NCI-H510A (cell line): ENCODE data around the gene BMPR1B.
"Not testable (repeated sequence)": the region's sequence is repeated elsewhere in the genome, so short reads cannot be mapped to it uniquely, and the experiment has no call there.

Experiments used
- DNase-seq: peaks from one replicate; lab custom pipeline; 2025; lab: John Stamatoyannopoulos, UW

BMPR1B gene

DNA sequence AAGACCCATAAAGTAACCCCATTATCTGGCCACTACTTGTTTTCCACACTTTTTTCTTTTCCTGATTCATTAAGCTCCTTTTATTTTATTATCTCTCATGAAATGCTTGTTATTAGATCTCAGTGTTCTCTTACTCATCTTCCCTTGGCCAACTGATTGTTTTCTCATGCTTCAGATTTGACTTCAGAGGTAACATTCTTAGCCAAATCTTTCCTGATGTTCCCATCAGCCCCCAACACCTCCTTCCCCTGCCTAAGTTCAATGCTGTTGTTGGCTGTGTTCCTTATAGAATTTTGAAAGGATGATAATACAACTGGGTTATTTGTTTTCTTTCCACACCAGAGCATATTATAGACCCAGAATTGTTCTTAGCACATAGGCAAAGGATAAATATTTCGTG is 75.6 kb downstream of the BMPR1B start:
- DNase-seq: no peak

DNA sequence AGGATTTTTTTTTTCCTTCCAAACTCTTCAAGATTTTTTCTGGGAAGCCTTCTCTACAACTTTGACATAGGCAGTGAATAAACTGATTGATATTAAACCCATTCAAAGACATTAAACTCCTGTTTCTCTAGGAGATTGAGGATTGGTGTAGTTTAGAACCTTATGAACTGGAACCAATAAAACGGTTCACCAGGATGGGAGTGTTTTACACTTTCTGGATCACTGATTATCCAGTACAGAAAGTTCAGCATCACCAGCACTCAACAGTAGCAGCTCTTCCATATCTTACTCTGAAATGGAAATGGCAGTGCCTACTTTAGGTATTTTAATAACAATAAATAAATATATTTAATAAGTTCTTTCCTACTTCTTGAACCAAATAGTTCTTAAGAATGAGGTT is 76.7 kb downstream of the BMPR1B start:
- no peak for DNase-seq

DNA sequence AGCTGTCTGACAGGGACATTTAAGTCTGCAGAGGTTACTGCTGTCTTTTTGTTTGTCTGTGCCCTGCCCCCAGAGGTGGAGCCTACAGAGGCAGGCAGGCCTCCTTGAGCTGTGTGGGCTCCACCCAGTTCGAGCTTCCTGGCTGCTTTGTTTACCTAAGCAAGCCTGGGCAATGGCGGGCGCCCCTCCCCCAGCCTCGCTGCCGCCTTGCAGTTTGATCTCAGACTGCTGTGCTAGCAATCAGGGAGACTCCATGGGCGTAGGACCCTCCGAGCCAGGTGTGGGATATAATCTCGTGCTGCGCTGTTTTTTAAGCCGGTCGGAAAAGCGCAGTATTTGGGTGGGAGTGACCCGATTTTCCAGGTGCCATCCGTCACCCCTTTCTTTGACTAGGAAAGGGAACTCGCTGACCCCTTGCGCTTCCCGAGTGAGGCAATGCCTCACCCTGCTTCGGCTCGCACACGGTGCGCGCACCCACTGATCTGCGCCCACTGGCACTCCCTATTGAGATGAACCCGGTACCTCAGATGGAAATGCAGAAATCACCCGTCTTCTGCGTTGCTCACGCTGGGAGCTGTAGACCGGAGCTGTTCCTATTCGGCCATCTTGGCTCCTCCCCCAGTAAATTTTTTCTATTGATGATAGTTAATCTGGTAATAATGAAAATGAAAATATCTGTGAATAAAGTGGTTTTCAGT is 83.6 kb downstream of the BMPR1B start:
- not testable (repeated sequence) for DNase-seq

DNA sequence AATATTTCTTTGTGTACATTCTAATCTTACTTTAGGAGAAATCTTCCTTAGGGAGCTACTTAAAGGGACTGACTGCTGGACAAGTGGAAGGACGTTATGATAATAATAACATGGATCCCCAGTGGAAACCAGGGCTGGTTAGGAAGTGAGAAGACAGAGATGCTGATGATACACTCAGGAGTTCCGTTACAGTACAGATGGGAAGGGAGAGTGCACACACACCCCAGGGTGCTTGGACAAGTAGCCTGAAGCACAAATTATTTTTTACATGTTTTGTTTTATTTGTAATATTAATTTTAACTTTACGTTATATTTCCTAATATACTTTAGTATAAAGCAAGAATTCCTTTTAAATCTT is 84.1 kb downstream of the BMPR1B start:
- DNase-seq: peak; percentile 2

DNA sequence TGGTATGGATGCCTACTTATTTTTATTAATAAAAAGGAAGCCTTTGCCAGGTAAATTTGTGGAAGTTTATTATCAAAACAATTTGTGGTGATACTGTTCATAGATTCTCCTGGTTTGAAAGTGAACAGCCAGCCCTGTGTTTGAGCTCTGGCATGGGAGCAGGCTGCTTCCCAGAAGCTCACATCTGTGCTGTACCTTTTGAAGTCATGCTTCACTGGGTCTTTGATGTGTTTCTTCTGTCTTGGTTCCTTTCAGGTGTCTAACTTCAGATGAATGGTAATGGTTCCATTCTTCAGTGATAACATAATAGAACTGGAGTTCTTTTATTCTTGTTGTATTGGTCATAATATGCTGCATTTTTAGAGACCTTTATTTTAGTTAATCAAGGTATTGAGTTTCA is 85.5 kb downstream of the BMPR1B start:
- no peak for DNase-seq

DNA sequence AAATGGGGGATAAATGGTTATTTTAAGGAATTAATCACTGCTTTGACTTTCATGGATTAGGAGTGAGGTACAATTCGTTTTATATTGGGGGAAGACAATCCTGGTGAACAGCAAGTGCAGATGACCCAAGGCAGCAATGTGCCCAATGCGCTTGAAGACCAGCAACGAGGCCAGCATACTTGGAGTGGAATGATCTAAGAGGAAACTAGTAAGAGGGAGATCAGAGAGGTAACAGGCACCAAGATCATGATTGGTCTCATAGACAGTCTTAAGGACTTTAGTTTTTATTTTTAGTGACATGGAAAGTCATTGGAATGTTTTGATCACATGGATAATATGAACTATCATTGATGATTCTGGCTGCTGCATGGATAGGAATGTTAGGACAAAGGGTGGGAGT is 90.6 kb downstream of the BMPR1B start:
- no peak for DNase-seq

DNA sequence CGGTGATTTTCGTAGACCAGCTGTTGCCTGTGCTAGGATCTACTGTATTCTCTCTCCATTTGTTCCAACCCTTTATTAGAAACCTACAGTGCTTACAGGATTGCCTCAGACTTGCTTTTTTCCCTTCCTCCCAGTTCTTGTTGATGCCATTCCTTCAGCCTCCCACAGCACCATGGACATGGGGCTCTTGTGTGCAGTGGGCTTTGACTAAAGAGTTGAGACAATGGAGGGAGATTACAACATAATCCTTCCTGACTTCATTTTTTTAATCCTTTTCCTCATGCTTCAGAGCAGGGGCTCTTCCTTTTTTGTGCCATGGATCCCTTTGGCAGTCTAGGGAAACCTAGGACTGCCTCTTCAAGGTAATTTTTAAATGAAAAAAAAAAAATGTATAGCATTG is 92.1 kb downstream of the BMPR1B start:
- no peak for DNase-seq

DNA sequence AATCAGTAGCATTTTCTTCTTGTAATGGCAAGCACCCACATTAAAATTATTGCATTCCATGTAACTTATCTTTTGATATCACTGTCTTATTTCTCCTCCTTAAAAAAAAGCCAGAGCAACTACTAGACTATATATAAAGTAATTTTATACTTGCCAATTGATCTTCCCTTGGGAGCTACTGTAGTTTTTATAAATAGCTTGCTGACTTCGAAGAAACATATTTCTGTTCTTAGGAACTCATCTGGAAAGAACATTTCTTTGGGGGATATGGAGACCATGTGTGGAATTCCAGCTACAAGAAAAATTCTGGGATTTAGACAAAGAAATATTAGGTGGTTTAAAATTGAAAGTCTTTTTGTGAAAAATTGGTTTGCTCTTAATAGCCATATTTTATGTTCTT is 94.9 kb downstream of the BMPR1B start:
- DNase-seq: no peak

DNA sequence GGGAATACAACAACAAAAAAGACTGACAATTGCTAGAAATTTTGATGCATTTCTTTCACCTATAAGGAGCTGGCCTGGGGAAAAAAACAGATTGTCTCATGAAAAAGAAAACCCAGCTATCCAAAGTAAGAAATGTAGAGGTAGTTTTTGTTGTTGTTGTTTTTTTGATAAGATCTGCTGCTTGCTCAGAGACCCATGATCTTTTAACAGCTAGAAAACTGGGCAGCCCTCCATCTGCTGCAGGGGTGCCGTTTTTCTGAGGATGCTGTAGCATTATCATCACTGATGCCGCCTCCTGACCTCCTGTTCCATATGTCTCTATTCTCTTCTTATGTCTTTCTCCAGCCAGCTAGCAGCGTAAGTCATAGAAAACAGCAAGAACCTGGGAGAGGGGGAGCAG is 98.3 kb downstream of the BMPR1B start:
- no peak for DNase-seq

DNA sequence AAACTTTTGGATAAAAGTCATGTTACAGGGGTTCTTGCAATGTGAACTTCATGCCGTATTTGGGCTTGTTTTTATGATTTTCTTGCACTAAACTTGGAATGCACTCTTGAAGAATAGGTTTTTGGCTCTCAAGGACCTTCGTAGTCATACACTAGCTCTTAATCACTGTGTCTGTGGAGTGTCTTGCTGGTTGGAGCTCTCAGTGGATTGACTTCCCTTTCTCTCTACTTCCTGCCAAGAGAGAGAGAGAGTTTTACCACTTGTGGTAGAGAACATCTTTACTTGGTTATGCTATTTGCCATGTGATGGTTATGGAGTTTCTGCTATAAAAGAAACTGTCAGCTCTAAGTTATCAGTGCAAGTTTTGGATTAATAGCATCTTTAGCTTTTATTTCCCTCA is 112.4 kb downstream of the BMPR1B start:
- DNase-seq: no peak

DNA sequence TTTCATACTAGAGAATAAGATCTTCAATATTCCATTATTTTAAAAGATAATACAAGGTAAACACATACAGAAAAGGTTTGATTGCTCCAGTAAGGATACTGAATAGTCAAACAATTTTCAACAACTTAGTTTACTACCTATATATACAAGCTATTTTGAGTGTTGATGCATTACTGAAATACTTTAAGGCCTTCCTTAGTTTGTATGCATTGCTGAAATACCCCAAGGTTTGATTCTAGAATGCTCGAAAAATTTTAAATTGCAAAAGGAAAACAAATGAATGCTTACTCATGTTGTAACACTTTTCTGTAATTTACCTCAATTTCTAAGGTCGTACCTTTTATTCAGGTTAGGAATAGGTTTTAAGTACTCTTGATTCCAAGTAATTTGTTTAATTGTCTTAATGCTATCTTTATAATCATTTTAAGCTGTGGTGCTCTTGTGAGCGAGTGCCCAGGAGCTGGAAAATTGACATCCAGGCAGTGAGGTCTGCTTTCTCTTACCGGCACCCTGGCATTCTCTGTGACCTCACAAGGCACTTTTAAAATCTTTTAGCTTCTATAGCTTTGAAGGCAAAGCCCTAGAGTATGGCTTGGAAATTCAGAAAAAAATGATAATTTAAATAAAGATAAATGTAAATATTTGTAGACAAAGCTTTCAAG is 114.0 kb downstream of the BMPR1B start:
- DNase-seq: no peak

DNA sequence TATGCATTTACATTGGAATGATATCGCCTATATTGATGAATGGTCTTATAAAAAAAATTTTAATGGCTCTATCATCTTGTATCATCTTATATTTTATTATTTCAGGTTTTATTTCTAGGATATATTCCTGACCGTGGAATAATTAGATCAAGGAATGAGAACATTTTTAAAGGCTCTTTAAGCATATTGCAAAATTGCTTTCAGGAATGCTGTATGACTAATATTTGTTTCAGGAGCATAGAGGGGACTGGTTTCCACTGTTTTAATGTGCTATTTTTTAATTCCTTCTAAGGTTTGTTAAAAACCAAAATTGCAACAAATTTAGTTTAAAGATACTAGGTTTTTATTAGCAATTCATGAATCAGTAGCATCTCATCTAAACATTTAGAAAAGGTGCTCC is 120.2 kb downstream of the BMPR1B start:
- no peak for DNase-seq

DNA sequence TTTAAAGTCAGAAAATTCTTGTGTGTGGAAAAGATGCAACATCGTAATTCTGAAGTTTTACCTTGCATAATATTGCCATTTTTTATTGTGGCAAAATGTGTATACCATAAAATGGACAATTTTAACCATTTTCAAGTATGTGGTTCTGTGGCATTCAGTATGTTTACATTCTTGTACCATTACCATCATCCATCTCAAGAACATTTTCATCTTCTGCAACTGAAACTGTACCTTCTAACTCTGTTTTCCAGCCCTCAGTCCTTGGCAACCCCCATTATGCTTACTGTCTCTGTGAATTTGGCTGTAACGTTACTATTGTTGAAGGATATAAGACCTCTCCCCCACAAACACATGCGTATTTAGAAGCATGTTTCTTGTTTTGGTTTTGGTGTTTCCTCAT is 123.2 kb downstream of the BMPR1B start:
- DNase-seq: no peak

DNA sequence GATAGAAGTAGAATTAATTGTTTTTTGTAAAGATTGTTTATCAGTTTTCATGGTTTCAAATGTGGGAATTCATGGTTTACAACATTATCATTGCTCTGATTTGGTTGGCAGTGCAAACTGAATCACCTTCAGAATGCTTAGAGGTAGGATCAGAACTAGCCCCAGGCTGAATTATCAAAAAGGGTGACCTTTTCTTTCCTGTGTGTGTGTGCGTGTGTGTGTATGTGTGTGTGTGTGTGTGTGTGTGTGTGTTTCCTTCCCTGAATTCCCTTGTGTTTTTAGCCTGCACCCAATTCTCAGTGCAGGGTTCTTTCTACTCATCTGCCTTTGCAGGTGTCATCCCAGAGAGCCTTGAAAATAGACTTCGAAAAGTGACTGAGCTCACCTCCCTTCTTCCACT is 125.0 kb downstream of the BMPR1B start:
- DNase-seq: no peak

DNA sequence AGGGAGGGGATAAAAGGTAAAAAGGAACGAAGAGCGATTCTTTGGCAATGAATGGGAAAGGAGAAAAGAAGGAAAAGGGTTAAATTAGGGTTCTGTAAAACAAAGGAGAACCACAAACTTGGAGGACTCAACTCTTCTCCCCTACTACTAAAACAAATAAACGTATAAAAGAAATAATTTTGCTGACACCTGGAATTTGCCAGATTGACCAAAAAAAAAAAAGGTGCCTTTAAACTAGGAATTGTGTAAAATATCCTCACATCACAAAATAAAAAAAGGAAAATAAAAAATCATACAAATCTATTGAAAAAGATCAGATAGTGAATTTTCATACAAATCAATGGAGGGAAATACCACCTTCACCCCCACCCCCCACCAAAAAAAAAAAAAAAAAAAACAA is 129.3 kb downstream of the BMPR1B start:
- DNase-seq: no peak

DNA sequence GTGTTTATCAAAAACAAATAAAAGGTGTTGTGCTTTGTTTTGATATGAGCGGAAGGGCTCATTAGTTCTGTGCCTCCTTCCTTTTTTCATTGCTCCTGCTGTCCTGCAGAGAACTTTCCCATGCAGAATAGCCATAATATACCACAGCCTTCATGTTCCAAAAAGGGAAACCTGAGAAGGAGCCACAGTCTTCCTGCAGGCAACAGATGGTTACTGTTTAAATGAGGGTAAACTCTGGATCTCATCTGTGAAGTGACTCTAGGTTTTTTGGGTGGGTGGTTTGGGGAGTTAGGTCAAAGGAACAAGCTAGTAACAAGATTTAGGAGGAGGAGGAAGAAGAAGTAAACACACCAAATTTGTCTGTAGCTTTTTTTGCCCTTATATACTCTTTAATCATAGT is 131.8 kb downstream of the BMPR1B start:
- no peak for DNase-seq

DNA sequence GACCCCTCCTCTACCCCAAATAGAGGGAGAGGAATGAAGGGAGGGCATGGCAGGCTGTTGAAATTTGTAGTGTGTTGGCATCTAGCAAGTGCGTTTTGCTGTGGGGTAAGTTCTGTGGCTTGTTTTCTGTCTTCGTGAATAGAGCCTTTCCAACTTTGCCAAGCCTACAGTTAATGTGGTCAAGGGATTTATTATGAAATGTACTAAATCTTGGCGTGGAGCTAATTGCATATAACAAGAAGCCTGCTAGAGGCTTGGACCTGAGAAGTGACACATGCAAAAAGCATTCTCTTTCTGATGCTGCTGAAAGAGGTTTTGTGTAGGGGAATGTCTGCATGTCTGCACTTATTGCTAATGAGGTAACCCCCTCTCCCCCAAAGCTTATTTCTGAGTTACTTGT is 132.2 kb downstream of the BMPR1B start:
- no peak for DNase-seq

DNA sequence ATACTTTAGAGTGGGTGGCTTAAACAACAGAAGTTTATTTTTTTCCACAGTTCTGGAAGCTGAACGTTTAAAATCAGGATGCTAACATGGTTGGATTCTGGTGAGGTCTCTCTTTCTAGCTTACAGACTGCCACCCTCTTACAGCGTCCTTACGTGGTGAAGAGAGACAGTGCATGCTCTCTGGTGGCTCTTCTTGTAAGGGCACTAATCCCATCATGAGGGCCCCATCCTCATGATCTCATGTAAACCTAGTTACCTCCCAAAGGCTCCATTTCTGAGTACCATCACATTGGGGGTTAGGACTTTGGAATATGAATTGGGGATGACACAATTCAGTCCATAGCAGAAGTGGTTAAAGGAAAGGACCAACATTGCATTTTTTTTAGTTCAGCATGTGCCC is 132.8 kb downstream of the BMPR1B start:
- DNase-seq: no peak

DNA sequence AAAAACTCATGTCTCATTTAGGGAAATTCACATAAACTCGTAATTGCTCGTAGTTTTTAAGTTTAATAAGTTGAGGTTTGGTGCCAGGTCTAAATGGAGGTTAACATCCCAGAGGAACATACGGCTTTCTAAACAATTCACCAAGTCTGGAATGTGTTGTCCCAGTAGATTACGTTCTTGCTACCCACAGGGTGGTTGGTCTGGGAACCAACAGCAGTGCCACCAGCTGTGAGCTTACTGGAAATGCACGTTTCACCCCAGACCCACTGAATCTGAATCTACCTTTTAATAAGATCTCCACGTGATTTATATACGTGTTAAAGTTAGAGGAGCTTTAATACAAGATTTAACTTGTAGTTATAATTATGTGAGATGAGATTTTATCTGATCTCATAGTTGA is 134.3 kb downstream of the BMPR1B start:
- DNase-seq: no peak

DNA sequence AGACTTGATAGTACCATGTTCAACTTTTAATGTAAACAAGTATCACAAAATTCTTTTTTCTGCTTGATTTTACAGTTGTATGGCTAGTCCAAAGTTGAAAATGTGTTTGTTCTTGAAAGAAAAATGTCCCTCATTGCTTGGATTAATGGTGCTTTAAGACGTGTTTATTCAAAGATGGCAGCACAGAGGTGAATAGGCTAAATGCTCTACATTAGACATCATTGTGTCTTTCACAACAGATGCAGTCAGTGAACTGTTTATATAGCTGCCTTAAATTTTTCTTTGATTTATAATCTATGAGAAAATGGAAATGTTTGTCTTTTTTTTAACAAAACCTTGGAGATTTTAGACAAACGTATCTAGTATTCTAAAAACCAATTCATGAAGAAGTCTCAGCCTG is 137.3 kb downstream of the BMPR1B start:
- DNase-seq: no peak

DNA sequence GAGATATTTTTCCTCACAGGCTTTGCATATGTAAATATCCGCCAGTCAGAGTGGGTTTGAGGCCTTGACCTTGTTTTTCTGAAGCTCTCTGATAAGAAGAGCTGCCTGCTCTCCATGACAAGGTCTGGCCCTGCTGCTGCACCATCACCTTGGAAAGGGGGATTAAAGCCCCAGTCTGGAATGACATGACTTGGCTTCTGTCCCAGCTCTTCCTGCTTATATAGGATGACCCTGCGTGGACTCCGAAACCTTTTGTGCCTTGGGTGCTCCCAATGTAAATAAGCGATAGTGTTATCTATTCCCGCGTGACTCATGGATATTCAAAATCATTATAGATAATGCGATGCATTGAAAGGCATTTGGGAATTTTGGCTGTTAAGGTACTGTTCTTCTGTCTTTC is 139.3 kb downstream of the BMPR1B start:
- no peak for DNase-seq

DNA sequence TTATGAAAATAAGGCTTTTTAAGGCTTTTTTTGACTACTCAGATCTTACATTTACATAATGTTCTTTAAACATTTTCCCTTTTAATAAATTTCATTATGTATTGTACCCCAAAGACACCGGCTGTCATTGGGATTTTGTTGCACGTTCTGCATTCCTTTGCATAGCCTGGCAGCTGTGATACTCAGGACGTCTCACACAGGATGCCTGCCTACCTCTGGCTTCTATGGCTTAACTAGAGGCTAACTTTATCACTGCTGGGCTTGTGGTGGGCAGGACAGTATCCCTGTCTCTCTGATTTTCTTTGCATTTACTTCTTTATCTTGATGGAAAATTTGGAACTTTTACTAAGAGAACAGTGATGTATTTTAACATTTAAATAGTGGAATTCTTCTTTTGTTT is 147.8 kb downstream of the BMPR1B start:
- DNase-seq: no peak

DNA sequence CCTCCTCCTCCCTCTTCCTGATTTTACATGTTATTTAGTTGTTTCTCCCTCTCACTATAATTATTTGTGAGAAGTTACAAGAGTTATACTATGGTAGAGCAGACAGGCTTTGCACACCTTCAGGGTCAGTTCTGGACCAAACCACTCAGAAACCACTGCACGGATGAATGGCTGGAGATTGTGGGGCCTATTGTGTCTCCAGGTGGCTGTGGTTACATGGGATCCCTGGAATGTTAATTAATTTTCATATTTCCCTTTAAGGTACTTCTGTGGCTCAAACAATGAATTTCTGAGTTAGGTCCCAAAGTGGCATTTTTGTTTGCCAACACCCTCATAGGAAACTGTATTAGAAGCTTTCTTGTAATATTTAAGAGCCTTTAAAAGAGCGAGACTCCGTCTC is 151.9 kb downstream of the BMPR1B start:
- no peak for DNase-seq

DNA sequence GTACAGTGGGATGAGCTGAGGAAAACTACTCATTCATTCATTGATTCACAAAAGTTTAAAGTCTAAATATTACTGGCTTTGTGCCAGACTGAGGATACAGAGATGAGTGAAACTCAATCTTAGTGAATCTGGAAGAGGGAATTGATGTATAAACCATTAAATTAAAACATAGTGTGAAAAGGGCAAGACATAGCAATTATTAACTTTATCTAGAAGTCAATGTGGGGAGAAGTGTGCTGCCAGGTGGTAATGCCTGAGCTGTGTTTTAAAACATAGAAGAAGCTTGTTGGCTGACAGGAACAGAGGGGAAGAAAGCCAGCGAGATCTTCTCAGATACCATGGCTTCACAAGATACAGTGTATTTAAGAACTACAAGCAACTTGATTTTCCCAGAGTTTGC is 153.4 kb downstream of the BMPR1B start:
- DNase-seq: no peak
